GM12878 (cell line): ENCODE results near the gene JMY. TPM values are rescaled to one million over a fixed set of nuclear protein-coding genes. Genes with fewer than 3 reads are reported as not detected.

ENCODE experiments used
- ATAC-seq: fragments of 200-7000 bp; cut with Tn5 transposase; 3 replicates; pipeline ENCODE4 v1.9.1; 2020; ENCODE audit warnings: mild to moderate bottlenecking, moderate library complexity
- BruUV-seq: library from RNA; stranded (reverse); fragments of 400-500 nt; replicated peaks from 2 replicates; lab custom pipeline; 2021; lab: Mats Ljungman, UMichigan
- CTCF ChIA-PET: fragments of 300-600 bp; sonication (Branson Sonifier 250); formaldehyde crosslinking; extraction: SDS; loops from one replicate; lab custom pipeline; 2021; ENCODE audit warnings: inconsistent platforms; lab: Yijun Ruan, JAX
- POLR2A ChIA-PET: fragments of 350-600 bp; formaldehyde crosslinking; extraction: SDS; loops from one replicate; lab custom pipeline; 2021; ENCODE audit warnings: inconsistent platforms; lab: Charles Lee
- RAD21 ChIA-PET: fragments of 300-600 bp; sonication (Branson Sonifier 250); formaldehyde crosslinking; loops from one replicate; lab custom pipeline; 2023; ENCODE audit warnings: antibody characterized with exemption; ENCODE audit not compliant: unreplicated experiment; lab: Charles Lee
- SMC1A ChIA-PET: fragments of 300-600 bp; sonication (Branson Sonifier 250); formaldehyde crosslinking; loops from one replicate; lab custom pipeline; 2023; ENCODE audit not compliant: unreplicated experiment, uncharacterized antibody; lab: Charles Lee
- DNase-seq: peaks from one replicate; pipeline ENCODE4 v3.0.0-alpha.2; 2011; ENCODE audit warnings: low read depth, low spot score
- FAIRE-seq: peaks from 3 replicates; lab custom pipeline; 2011; peaks lifted over from hg19 to GRCh38; lab: Jason Lieb, UNC
- H2AFZ ChIP-seq: 2 replicates; pipeline ENCODE4 v1.6.0; 2011; ENCODE audit warnings: low read depth, low read length, control low read depth; ENCODE audit not compliant: control insufficient read depth
- H3K27ac ChIP-seq: 2 replicates; pipeline ENCODE4 v1.5.1; 2011; ENCODE audit warnings: control low read depth; ENCODE audit not compliant: control insufficient read depth, insufficient read depth
- H3K27me3 ChIP-seq, 2 experiments: replicated peaks in 1 of 2; 2 replicates each; pipeline versions ENCODE4 v1.6.0 to v1.6.1; 2011; ENCODE audit warnings: low read length in 1 of 2; ENCODE audit not compliant: control insufficient read depth in 2 of 2, insufficient read depth in 2 of 2
- H3K36me3 ChIP-seq, 2 experiments: 2 replicates each; pipeline ENCODE4 v1.5.1; 2011; ENCODE audit warnings: low read length in 1 of 2; ENCODE audit not compliant: control insufficient read depth in 2 of 2, insufficient read depth in 2 of 2
- H3K4me1 ChIP-seq: 2 replicates; pipeline ENCODE4 v1.6.1; 2011; ENCODE audit warnings: mild to moderate bottlenecking, low read length, moderate library complexity, mixed read lengths; ENCODE audit not compliant: control insufficient read depth, insufficient read depth
- H3K4me2 ChIP-seq: 2 replicates; pipeline ENCODE4 v1.6.0; 2011; ENCODE audit warnings: control low read depth; ENCODE audit not compliant: control insufficient read depth, insufficient read depth
- H3K4me3 ChIP-seq: fragments of 200-600 bp; sonication (generic); 2 replicates; pipeline ENCODE4 v1.5.1; 2016
- H3K79me2 ChIP-seq: 2 replicates; pipeline ENCODE4 v1.6.0; 2011; ENCODE audit warnings: low read length; ENCODE audit not compliant: control insufficient read depth, insufficient read depth
- H3K9ac ChIP-seq: 2 replicates; pipeline ENCODE4 v1.8.0; 2011; ENCODE audit warnings: low read length, control low read depth, mixed read lengths; ENCODE audit not compliant: control insufficient read depth, insufficient read depth
- H3K9me3 ChIP-seq: replicated peaks from 3 replicates; pipeline ENCODE4 v1.5.1; 2011; ENCODE audit warnings: mild to moderate bottlenecking, low read length; ENCODE audit not compliant: control insufficient read depth, insufficient read depth
- H4K20me1 ChIP-seq: 2 replicates; pipeline ENCODE4 v1.6.0; 2011; ENCODE audit not compliant: control insufficient read depth, insufficient read depth
- CREB1 ChIP-seq: IDR thresholded peaks from 2 replicates; pipeline ENCODE4 v1.6.1; 2012; ENCODE audit warnings: low read depth, mild to moderate bottlenecking, inconsistent platforms
- EED ChIP-seq: sonication (generic); IDR thresholded peaks from 2 replicates; pipeline ENCODE4 v1.6.1; 2016; ENCODE audit warnings: antibody characterized with exemption, low read depth
- ETV6 ChIP-seq, 2 experiments: fragments of 450-650 bp in 1 of 2; IDR thresholded peaks in 1 of 2; conservative IDR thresholded peaks in 1 of 2; 2 replicates each; pipeline ENCODE4 v1.6.1; 2014; ENCODE audit warnings: antibody characterized with exemption in 1 of 2, borderline replicate concordance in 1 of 2, low read depth in 1 of 2, mild to moderate bottlenecking in 1 of 2, moderate library complexity in 1 of 2
- JUNB ChIP-seq: IDR thresholded peaks from 2 replicates; pipeline ENCODE4 v1.6.1; 2016; ENCODE audit warnings: antibody characterized with exemption, mild to moderate bottlenecking
- MTA2 ChIP-seq: fragments of 450-650 bp; IDR thresholded peaks from 2 replicates; pipeline ENCODE4 v1.6.1; 2016; ENCODE audit warnings: low read depth, mild to moderate bottlenecking, moderate library complexity
- RUNX3 ChIP-seq: IDR thresholded peaks from 2 replicates; pipeline ENCODE4 v1.6.1; 2012; ENCODE audit warnings: low read length, inconsistent platforms
- SPI1 ChIP-seq: IDR thresholded peaks from 2 replicates; pipeline ENCODE4 v1.6.1; 2011; ENCODE audit warnings: low read depth, mild to moderate bottlenecking, low read length, moderate library complexity, borderline replicate concordance; ENCODE audit not compliant: insufficient read depth
- TCF7 ChIP-seq: IDR thresholded peaks from 2 replicates; pipeline ENCODE4 v1.6.1; 2014; ENCODE audit warnings: antibody characterized with exemption, borderline replicate concordance
- WRNIP1 ChIP-seq: IDR thresholded peaks from 2 replicates; pipeline ENCODE4 v1.6.1; 2011; ENCODE audit warnings: low read depth, low read length, improper control_type of control experiment, borderline replicate concordance
- WGBS: methylation state at CpG from one replicate; pipeline ENCODE4 v1.1.6; 2016; ENCODE audit warnings: low lambda C conversion rate; ENCODE audit not compliant: insufficient replicate concordance, insufficient coverage; ENCODE audit errors: missing lambda C conversion rate; 5-methylcytosine and 5-hydroxymethylcytosine counted together
- in situ Hi-C: fragments of 300-500 bp; cut with MboI; formaldehyde crosslinking; loops from 9 replicates; pipeline ENCODE4 v1.14.3; 2018; ENCODE audit warnings: mixed read lengths
- intact Hi-C: fragments of 100-400 bp; cut with micrococcal nuclease; formaldehyde crosslinking; loops from one replicate; pipeline ENCODE4 v1.14.2; 2022; ENCODE audit not compliant: unreplicated experiment
- polyA plus RNA-seq, 11 experiments: library from polyadenylated mRNA; depleted of rRNA in 4 of 11; unstranded in 6 of 11; stranded (reverse) in 5 of 11; fragments of >200 nt; fragmentation: Nextera tagmentation in 4 of 11; fragmentation: Illumina TruSeq in 1 of 11; extraction: Ambion mirVana in 4 of 11; extraction: Trizol in 1 of 11; gene quantifications; 1 replicate in 1 of 11; 2 replicates in 10 of 11; pipeline versions ENCODE4 v1.2.1 to v1.2.3, GENCODE V29; 2011 to 2016; ENCODE audit warnings: inconsistent platforms in 2 of 11, missing spikeins in 2 of 11, low read depth in 1 of 11
- total RNA-seq, 4 experiments: library from RNA; depleted of rRNA in 3 of 4; stranded (reverse); fragments of >200 nt in 3 of 4; fragmentation: Illumina TruSeq in 1 of 4; extraction: Trizol in 1 of 4; gene quantifications; 2 replicates each; pipeline versions ENCODE4 v1.2.1 to v1.2.3, GENCODE V29; 2013 to 2021

JMY gene
- total and polyA plus RNA-seq, 10 of the 15 experiments (the other 5 are each of a cell fraction or from before 2014, with no cell fraction given): 0.63 to 4.8 (median 2.4) TPM

GRCh38 chr5:79295029-79295428 lies 59.1 kb downstream of the JMY start:
- BruUV-seq: no TSS peak
- RAD21 ChIA-PET: interaction anchor here (0.9 kb wide), 1 partner anchor 169 kb away, joined by 3 read pairs; no protein-coding TSS in a partner anchor
- DNase-seq (no peak), ATAC-seq (peak; percentile 60)
- TF ChIP-seq MTA2 (peak; percentile 47; the same call in 1 of the 2 replicates), TCF7 (no peak), SPI1 (peak; percentile 47; the same call in 1 of the 2 replicates), RUNX3 (peak; percentile 65)
- TF ChIP-seq, all 136 proteins: peak for 3
- H2AFZ ChIP-seq: no peak overlapping the region
- intact Hi-C loops (no loop called here), in situ Hi-C loops (no loop called here)
- no peak overlapping the region for H3K4me2 ChIP-seq
- 21% methylated on average over 2 of the region's 2 CpGs for WGBS
- H3K27me3 ChIP-seq: no peaks in the 10 kb centered on the region
- ChIA-PET CTCF (interaction anchor here (0.6 to 0.9 kb wide), 2 partner anchors 38 to 162 kb away, joined by 3 read pairs; no protein-coding TSS in a partner anchor), SMC1A (interaction anchor here (0.6 to 1.5 kb wide), 5 partner anchors 10 to 95 kb away, joined by 3 to 5 read pairs (median 3); no protein-coding TSS in a partner anchor), POLR2A (no interaction called here)
- FAIRE-seq: no peak
- H3K27ac ChIP-seq: no peak overlapping the region
- no peaks in the 10 kb centered on the region for H3K79me2 ChIP-seq
- no peaks in the 10 kb centered on the region for H3K9me3 ChIP-seq
- H3K4me1 ChIP-seq: no peaks in the 10 kb centered on the region
- H3K36me3 ChIP-seq: no peaks in the 10 kb centered on the region
- H4K20me1 ChIP-seq: no peaks in the 10 kb centered on the region
- H3K4me3 ChIP-seq: no peak overlapping the region
- no peak overlapping the region for H3K9ac ChIP-seq

- intact Hi-C loops (no loop called here), in situ Hi-C loops (no loop called here)
- FAIRE-seq: no peak
- ChIA-PET SMC1A (interaction anchor here (3.1 kb wide), 1 partner anchor 11 kb away, joined by 8 read pairs; no protein-coding TSS in a partner anchor), CTCF (interaction anchor here (1.1 kb wide), 1 partner anchor 165 kb away, joined by 3 read pairs; no protein-coding TSS in a partner anchor), POLR2A (no interaction called here), RAD21 (no interaction called here)
- Histone ChIP-seq H3K36me3 (no peaks in the 10 kb centered on the region; a peak in 1 of 4 replicates), H3K4me1 (no peaks in the 10 kb centered on the region), H3K4me2 (no peak overlapping the region), H3K9ac (no peak overlapping the region), H3K9me3 (no peaks in the 10 kb centered on the region), H4K20me1 (no peaks in the 10 kb centered on the region), H3K27ac (no peak overlapping the region), H3K4me3 (no peak overlapping the region), H3K79me2 (no peaks in the 10 kb centered on the region), H2AFZ (no peak overlapping the region), H3K27me3 (no peaks in the 10 kb centered on the region)
- no peak for DNase-seq
- peak; percentile 79 for ATAC-seq
- TF ChIP-seq JUNB (0 out of 2 replicates have a peak, but pooled peaks have one; percentile 12), RUNX3 (peak; percentile 51; the same call in 1 of the 2 replicates), ETV6 (conservative IDR thresholded peaks at IDR 0.05 in 1 of 2, IDR thresholded peaks at IDR 0.05 in 1 of 2; ENCODE audit: borderline replicate concordance in 1 of 2, low read depth in 1 of 2) (peak in 1 of 2 experiments; percentile 54; a peak in 1 of 4 replicates), EED (0 out of 2 replicates have a peak, but pooled peaks have one; percentile 34), CREB1 (0 out of 2 replicates have a peak, but pooled peaks have one; percentile 13), WRNIP1 (no peak)
- WGBS: 77% methylated on average over 4 of the region's 4 CpGs
- no TSS peak for BruUV-seq
Measured at GRCh38 chr5:79297661-79298060, 61.7 kb downstream of the JMY start.
